ENCODE data around the gene STIP1. TPM values are rescaled to one million over a fixed set of nuclear protein-coding genes. Genes with fewer than 3 reads are reported as not detected.
"Not testable (repeated sequence)": the region's sequence is repeated elsewhere in the genome, so short reads cannot be mapped to it uniquely, and the experiment has no call there.

The STIP1 gene
- total RNA-seq, 4 donors from 2014 or later: 53.3 to 109 (median 79.8) TPM

DNA sequence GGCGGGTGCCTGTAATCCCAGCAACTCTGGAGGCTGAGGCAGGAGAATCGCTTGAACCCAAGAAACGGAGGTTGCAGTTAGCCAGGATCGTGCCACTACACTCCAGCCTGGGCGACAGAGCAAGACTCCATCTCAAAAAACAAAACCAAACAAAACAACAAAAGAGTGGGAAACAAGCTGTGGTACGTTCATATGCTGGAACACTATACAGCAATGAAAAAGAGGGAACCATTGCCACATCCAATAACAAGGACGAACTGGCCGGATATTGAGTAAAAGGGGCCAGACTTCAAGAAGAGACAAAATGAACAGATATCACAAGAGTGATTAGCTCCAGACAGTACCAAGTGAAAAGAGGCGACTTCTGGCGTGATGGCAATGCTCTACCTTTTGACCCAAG lies 24.9 kb upstream of the STIP1 start:
- H3K27me3 ChIP-seq: no peaks in the 10 kb centered on the region
- TF ChIP-seq EP300 (IDR thresholded peaks at IDR 0.05): no peak
- no peak for TF ChIP-seq POLR2A (IDR thresholded peaks at IDR 0.05)
- TF ChIP-seq, protein P1, sequence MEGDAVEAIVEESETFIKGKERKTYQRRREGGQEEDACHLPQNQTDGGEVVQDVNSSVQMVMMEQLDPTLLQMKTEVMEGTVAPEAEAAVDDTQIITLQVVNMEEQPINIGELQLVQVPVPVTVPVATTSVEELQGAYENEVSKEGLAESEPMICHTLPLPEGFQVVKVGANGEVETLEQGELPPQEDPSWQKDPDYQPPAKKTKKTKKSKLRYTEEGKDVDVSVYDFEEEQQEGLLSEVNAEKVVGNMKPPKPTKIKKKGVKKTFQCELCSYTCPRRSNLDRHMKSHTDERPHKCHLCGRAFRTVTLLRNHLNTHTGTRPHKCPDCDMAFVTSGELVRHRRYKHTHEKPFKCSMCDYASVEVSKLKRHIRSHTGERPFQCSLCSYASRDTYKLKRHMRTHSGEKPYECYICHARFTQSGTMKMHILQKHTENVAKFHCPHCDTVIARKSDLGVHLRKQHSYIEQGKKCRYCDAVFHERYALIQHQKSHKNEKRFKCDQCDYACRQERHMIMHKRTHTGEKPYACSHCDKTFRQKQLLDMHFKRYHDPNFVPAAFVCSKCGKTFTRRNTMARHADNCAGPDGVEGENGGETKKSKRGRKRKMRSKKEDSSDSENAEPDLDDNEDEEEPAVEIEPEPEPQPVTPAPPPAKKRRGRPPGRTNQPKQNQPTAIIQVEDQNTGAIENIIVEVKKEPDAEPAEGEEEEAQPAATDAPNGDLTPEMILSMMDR (IDR thresholded peaks at IDR 0.05): no peak
- no peak overlapping the region for H3K27ac ChIP-seq
- H3K4me1 ChIP-seq: peaks cover 0 to 12% (median 7%) of the 10 kb centered on the region in 4 donors
- DNase-seq (ENCODE audit: low spot score in 2 of 2): no peak
- no peaks in the 10 kb centered on the region for H3K9me3 ChIP-seq
- 97 to 98% methylated on average over 10 of the region's 10 CpGs for WGBS, 2 donors
- peaks cover 0 to 4% (median 0%) of the 10 kb centered on the region in 3 donors for H3K36me3 ChIP-seq
- H3K4me3 ChIP-seq: no peak overlapping the region

DNA sequence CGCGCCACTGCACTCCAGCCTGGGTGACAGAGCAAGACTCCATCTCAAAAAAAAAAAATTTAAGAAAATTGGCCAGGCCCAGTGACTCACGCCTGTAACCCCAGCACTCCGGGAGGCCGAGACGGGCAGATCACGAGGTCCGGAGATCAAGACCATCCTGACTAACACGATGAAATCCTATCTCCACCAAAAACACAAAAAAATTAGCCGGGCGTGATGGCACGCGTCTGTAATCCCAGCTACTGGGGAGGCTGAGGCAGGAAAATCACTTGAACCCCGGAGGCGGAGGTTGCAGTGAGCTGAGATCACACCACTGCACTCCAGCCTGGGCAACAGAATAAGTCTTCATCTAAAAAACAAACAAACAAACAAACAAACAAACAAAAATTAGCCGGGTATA lies 23.2 kb upstream of the STIP1 start:
- H3K27ac ChIP-seq; H3K27me3 ChIP-seq; H3K9me3 ChIP-seq; H3K36me3 ChIP-seq; H3K4me3 ChIP-seq; DNase-seq (ENCODE audit: low spot score in 2 of 2): not testable (repeated sequence)
- WGBS, 2 donors: 90 to 92% methylated on average over 16 of the region's 16 CpGs
- H3K4me1 ChIP-seq: peaks cover 0 to 21% (median 10%) of the 10 kb centered on the region in 4 donors

DNA sequence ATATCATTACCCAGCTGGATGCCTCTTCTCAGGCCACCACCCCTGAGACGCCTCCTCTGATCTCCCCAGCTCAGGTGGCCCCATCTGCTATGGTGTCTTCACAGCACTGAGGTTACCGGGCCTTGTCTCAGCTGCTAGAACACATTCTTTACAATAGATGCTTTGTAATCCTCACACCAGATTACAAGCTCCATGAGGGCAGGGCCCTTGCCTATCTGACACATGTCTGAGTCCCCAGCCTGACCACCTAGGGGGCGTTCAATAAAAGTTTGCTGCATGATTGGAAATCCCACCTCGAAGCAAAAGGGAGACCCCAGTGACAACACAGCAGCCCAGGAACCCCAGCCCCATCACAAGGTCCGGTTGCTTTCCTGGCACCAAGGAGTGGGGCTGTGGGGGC lies 22.0 kb upstream of the STIP1 start:
- TF ChIP-seq, protein P1 (IDR thresholded peaks at IDR 0.05): no peak
- TF ChIP-seq EP300 (IDR thresholded peaks at IDR 0.05) (no peak), POLR2A (IDR thresholded peaks at IDR 0.05) (no peak)
- peaks cover 0 to 21% (median 10%) of the 10 kb centered on the region in 4 donors for H3K4me1 ChIP-seq
- no peak overlapping the region for H3K4me3 ChIP-seq
- no peaks in the 10 kb centered on the region for H3K27me3 ChIP-seq
- DNase-seq (ENCODE audit: low spot score in 2 of 2): no peak
- WGBS, 2 donors: 91 to 94% methylated on average over 5 of the region's 5 CpGs
- H3K27ac ChIP-seq: no peak overlapping the region
- no peaks in the 10 kb centered on the region for H3K36me3 ChIP-seq
- no peaks in the 10 kb centered on the region for H3K9me3 ChIP-seq

DNA sequence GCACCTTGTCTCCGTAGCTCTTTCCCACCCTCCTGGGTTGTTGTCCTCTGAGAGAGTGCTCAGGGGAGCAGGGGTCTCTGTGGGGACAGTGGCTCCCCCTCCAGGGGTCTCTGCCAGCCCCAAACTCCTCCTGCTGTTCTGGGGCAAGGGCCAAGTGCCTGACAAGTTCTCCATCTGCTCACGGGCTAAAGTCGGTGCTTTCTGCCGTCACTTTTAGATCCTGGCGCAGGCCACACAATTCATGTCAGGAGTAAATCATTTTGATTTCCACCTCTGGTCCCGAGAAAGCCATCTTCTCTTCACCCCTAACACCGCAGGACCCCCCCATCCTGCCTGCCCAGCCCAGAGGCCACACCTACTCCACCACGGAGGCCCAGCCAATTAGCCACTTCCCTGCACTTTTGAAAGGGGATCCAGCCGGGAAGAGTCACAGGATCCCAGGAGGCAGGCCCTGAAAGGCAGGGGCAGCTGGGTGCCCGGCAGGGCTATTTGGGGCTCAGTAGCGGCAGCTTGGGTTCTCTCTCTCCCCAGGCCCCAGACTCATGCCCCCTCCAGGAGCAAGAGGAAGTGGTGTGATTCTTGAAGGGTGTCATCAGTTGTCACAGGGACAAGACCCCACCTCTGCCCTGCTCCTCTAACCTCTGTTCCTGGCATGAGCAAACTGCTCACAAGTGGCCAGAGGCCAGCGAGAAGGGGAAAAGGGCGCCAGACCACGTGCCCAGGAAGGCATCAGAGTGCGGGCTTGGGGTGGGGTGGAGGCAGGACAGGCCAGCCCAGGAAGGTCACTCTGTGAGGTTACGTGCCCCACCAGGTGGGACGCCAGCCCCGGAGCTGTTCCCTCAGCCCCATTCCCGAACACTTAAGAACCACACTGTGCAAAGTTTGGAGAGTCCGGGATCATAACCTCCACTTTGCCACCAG lies 21.3 kb upstream of the STIP1 start:
- Histone ChIP-seq H3K4me3 (peak overlapping the region; percentile 80 to 89 (median 80)), H3K27me3 (no peaks in the 10 kb centered on the region), H3K36me3 (no peaks in the 10 kb centered on the region), H3K27ac (peak overlapping the region in 3 of 4 donors; percentile 47 to 86 (median 80)), H3K4me1 (peaks cover 0 to 21% (median 10%) of the 10 kb centered on the region in 4 donors), H3K9me3 (no peaks in the 10 kb centered on the region)
- DNase-seq (ENCODE audit: low spot score in 2 of 2): no peak
- TF ChIP-seq POLR2A (IDR thresholded peaks at IDR 0.05) (no peak), EP300 (IDR thresholded peaks at IDR 0.05) (peak in 1 of 2 donors; percentile 6)
- TF ChIP-seq, protein P1 (IDR thresholded peaks at IDR 0.05): no peak
- 55 to 68% methylated on average over 11 to 17 of the region's 20 CpGs for WGBS, 2 donors

DNA sequence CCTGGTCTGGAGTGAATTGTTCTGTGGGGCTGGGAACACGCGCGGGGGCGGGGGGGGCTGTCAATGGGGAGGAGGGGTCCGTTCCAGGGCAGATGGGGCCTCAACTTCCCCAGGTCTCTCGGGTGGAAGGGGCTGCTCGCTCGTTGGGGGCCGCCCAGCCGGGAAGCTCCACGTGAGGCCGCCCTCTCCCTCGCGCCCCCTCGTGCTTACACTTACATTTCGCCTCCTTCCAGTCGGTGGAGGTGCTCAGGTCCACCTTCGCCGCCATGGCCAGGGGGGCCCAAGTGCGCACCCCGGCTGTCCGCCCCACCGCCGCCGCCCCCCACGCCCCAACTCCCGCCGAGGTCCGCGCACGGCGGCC lies 20.5 kb upstream of the STIP1 start:
- Histone ChIP-seq H3K36me3 (no peaks in the 10 kb centered on the region), H3K27me3 (no peaks in the 10 kb centered on the region), H3K4me1 (peaks cover 0 to 21% (median 10%) of the 10 kb centered on the region in 4 donors), H3K27ac (peak overlapping the region; percentile 47 to 86 (median 75)), H3K4me3 (peak overlapping the region; percentile 80 to 89 (median 80)), H3K9me3 (no peaks in the 10 kb centered on the region)
- 1 to 2% methylated on average over 11 to 12 of the region's 32 CpGs for WGBS, 2 donors
- TF ChIP-seq, protein P1 (IDR thresholded peaks at IDR 0.05): no peak
- no peak for TF ChIP-seq EP300 (IDR thresholded peaks at IDR 0.05)
- TF ChIP-seq POLR2A (IDR thresholded peaks at IDR 0.05): no peak
- no peak for DNase-seq (ENCODE audit: low spot score in 2 of 2)

All from tibial nerve (tissue), 4 donors.